ENCODE data around the gene HPCAL4.

DNA sequence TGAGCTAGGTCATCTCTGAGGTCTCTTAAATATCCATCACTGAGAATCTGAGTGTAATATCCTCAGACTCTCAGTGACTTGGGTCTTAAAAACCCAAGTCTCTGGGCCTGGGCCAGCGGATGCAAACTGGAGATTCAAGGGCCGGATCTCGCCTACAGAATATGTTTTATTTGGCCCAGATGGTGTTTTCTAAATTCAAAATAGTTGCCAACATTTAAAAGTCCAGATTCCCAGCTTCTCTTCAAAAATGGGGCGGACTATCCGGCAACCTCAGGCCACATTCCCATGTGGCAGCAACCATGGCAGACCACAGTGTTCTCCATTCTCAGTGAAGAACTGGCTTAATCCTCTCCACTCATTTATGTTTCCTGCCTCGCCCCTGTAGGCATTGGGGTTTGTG lies 39.1 kb downstream of the HPCAL4 start:
- TF ChIP-seq TAF1 (IDR thresholded peaks at IDR 0.05; ENCODE audit: borderline replicate concordance, low read depth, low read length) (no peak), POLR2A (IDR thresholded peaks at IDR 0.05; ENCODE audit: low read depth, low read length) (no peak), POLR2AphosphoS5 (IDR thresholded peaks at IDR 0.05; ENCODE audit: low read depth, low read length) (no peak)
